ENCODE measurements around the gene LHFPL6.

The LHFPL6 gene

DNA sequence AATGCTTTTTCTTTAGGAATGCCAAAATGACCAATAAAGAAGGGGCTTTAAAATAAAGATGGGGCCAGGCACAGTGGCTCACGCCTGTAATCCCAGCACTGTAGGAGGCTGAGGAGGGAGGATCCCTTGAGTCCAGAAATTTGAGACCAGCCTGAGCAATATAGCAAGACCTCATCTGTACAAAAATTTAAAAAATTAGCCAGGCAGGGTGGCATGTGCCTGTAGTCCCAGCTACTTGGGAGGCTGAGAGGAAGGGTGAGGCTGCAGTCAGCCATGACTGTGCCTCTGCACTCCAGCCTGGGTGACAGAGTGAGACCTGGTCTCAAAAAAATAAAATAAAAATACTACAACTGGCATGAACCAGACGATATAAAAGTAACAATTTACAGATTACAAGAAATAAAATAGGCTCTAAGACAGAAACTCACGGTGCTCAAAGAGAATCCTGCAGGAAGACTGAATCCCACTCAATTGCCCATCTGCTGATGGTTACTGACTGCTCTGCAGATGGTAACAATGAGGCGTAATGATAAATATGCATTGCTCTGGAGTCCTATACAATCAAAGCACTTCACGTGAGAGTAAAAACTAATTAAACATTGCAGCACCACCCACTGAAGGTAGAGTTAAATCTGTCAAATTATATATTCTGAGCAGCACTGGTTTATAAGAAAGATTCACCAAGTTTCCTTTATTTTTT, 93.2 kb downstream of the LHFPL6 start:
- DNase-seq: no peak

DNA sequence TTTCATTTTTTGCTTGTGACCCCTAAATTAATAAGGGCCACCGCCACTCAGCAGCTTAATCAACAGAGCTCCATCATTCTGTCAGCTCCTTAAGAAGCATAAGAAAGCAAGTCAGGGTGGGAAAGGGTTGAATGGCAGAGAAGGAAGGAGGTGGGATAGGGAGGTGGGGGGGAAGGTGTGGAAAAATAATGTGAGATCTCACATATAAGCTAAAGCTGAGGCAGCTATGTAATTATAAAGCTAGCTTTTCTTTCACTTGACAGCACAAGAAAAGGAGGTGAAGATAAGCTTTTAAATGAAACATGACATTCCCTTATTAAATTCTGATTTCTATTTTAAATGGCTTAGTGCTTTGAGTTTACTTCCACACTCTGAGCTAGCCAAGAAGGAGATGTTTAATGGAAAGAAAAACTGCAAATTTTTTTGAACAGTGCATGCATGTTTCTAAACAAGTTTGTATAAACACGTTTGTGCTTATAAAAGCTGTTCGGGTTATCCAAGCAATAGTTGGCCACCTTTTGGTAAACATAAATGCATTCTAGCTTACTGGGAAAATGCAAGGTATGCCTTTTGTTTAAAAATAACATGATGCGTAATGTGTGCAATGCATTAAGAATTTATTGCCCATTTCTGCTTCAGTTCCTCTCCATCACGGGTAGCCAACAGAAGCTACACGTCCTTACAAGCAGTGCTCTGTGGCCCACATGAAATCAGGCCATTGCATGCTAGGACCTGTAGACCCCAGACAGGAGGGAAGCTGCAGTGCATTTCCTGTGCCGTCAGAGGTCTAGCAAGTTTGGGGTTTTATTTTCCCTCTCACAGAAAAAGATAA, 96.2 kb downstream of the LHFPL6 start:
- DNase-seq: no peak

DNA sequence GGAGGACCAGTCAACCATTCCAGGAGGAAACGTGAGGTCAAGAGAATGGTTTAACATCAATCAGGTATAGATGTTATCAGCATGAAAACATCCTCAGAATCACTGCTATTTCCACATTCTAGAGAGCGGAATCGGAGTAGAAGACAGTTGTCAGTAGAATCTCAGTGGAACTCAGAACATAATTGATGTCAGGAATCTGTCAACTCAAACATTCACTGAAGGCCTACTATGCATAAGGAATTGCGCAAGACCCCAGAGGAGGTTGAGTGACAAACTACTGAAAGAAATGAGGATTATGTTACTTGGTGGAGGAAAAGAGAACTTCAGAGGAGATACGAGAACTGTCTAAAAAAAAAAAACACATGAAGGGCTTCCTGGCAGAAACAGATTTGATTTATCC, 97.8 kb downstream of the LHFPL6 start:
- DNase-seq: no peak

DNA sequence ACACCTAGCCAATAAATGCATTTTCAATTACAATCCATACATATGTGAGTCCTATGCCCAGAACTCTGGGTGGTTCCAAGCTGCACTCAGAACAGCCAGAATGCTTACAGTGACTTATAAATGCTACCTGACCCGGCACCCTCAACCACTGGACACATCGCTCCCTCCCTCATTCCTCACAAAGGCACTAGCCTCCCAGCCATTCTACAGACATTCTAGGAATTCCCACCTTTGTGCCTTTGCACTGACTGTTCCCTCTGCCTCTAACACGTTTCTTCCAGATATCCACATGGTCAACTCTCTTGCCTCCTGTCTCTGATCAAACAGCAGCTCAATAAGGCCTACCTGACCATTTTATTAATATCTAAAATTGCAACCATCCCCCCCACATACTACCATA, 99.9 kb downstream of the LHFPL6 start:
- DNase-seq: no peak

DNA sequence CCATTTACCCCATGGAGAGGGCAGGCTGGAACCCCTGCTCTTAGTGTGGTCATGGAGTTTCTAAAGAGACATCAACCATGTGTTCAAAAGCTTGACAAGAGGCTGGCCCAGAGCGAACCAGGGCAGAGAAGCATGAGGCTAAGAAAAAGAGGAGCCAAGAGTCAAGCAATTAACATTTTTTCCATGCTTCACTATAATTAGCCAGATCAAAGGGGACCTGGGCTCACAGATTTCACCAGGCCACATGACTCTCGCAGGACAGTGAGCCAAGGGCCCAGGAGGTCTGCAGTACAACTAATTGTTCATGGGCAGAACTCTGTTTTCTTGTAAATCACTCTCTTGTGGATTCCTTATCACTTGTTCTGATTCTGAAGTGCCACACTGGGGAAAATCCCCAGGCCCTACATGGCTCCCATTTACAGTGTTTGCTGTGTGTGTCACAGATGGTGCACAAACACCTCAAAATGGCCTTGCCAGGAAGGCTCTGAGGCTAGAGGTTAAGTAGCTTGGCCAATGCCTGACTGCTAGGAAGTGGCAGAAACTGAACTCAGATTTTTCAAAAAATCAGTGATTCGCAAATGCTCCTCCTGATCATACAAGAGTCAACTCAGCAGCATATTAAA, 101.2 kb downstream of the LHFPL6 start:
- no peak for DNase-seq

DNA sequence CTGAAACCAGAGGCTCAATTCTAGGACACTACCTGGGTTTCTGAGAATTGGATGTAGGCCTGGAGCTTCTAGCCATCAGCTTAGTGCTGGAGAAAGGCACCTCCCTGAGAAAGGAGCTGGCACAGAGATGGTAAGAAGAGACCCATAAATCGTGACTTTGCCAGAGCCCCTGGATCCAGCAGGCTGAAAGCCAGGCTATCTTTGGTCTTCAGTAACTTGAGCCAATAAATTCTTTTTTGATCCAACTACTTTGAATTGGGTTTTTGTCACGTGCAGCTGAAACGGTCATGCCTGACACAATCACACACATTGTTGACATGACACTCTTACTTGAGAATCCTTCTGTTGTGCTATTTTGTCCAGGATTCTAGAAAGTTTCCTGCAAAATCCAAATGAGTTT, 103.4 kb downstream of the LHFPL6 start:
- no peak for DNase-seq

DNA sequence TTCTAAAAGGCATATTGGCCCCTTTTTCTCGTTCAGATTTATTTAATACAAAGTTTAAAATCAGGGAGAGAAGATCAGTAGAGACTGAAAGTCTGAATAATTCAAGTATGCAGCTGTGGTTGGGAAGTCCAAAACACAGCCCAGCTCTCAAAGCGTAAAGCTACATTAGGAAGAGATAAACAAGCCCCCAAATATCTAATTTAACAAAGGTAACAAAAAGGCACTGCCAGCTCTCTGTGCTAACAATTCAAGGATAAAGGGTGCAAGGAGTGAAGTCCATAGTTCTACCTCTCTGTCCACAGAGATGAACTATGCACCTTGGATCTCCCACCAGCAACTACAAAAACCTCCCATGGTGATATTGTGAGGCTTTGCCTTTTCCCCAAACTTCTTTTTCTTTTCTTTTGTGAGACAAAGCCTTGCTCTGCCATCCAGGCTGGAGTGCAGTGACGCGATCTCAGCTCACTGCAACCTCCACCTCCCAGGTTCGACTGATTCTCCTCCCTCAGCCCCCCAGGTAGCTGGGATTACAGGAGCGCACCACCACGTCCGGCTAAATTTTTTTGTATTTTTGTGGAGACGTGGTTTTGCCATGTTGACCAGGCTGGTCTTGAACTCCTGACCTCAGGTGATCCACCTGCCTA, 104.4 kb downstream of the LHFPL6 start:
- no peak for DNase-seq

DNA sequence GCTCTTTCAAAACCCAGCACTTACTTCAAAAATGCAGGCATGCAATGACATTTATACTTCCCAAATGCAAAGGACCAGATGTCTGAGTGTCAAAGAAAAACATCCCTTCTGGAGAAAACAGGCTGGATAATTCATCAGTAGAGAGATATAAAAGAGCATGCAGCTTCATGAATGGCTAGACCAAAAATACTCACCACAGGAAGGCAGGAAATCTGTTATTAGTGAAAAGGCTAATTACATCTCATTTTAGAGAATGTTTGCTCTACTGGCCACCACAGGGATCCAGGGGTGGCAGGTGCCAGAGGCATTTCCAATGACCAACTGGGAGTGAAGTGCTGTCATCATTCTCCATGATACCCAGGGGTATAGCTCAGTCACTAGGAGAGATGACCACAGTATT, 106.5 kb downstream of the LHFPL6 start:
- no peak for DNase-seq

DNA sequence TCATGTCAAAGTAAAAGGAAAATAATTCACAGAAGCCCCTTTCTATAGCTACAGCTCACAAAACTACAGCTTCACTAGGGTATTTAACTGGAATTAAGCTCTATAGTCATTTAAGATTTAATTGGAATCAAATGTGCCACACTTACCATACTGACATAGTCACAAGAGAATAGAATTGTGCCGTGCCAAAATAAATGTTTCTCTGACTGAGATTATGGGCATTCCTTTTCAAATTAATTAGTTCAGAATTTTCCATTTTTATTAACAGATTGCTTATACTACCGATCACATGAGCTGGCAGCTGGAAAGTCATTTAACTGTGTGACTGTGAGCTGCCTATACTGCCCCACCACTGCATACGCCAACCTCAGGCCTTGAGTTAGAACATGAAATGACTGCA, 108.4 kb downstream of the LHFPL6 start:
- DNase-seq: no peak

DNA sequence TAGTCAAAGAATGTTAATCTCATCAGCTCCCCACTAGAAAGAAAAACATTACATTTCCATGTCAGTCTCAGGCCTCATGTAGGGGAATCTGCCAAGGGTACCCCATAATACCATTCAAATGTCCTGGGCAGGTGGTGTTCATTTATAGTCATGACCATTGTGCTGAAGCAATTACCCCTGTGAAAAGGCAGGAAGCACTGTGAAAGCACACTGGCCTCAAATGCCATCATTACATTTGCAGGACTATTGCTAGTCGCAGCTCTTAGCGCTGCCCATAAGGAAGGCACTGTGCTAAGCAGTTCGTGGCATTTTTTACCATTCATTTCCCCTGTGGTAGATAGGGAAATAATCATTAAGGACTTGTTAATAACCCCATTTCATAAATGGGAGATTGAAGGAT, 109.0 kb downstream of the LHFPL6 start:
- no peak for DNase-seq

DNA sequence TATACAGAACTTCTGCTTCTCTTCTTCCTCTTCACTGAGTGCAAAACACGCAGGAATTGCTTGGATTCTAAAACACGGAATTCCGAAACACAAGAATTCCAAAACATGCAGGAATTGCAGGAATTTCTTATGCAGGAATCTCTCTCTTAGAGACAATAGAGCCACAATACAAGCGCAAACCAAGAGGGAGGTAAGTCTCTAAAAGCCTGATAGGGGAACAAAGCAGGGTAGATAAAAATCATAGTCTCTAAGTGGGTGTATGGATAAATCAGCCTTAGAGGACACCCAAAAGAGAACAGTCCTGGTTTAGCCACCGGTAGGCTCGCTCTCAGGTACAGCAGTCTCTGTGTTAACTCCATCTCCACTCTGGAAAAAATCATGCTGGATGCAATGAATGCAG, 112.9 kb downstream of the LHFPL6 start:
- no peak for DNase-seq

DNA sequence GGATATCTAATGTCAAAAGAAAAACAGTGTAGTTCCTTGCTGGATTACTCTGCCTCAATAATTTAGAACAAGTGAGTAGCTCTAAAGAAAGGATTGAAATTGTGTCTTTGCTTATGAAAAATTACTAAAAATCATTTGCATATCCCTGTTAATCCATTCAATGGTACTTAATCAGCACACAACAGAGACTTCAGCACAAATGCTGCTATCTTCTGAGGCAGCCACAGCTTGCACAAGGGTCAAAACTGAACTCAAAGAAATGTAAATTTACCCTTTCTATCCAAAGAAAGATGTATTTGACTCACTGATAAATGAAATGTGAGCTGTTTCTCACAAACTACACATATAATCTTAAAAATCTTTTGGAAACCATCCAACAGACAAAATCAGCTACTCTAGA, 116.2 kb downstream of the LHFPL6 start:
- no peak for DNase-seq

DNA sequence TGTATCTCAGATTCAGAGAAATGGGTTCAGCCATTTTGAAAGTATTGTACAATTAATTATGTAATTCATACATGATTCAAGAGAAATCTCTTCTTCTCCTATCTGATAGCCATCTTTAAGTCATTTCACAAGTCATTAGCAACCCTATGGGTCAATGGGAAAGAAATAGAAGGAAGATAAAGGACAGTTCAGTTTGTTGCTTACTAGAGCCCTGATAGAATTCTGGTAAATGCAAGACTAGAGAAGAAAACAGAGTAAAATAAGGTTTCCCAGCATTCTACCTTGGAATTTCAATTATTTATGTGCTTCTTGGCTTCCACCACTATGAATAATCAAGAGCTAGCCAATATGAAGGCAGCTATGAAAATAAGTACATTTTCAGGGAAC, 117.7 kb downstream of the LHFPL6 start:
- no peak for DNase-seq

DNA sequence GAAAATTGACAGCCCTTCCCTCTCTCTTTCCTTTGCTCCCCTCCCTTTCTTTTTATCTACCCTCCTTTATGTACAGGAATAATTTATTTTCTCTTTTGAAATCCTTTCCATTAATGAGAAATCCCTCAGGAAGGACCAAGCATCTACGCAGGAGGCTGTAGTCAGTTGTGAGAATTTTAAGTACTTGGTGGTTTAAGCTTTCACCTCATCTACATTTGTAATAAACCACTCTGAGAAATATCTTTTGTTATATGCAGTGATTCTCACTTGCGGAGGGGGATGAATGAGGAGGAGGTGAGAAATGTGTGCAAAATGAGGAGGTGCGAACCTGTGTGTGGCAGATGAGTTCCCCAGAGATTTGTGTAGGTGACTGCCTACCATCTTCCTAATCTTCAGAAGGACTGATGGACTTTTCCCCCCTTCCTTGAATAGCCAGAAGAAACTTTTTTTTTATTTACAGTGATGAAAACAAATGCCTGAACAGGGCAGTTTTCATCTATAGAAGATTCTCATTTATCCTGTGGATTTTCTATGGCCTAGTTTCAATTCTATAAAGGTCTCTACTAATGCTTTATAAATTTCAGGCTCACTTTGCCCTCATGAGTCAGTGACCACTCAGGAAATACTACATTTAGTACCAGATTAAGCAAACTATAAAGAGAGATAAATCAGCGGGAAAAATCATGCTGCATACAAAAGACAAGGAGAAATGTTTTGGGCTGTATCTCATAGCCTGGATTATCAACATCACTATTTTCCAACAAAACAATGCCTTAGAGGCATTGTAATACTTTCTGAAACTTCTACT, 118.3 kb downstream of the LHFPL6 start:
- no peak for DNase-seq

DNA sequence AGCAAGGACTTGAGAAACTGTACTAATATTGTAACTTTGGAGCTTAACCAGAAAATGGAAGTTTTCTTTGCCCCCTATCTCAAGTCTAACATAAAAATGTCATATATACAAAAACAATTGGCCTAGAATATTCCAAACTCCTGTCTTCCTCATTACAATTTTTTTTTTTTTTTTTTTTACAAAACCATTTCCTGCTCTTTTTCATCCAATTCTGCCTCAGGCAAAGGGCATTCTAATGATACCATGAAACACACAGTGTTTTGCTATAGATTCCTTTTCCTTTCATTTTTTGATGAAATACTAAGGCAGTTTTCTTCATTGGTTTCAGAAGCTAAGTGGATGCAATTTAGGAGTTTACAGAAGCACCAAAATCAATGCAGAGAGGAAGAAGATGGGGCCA, 119.7 kb downstream of the LHFPL6 start:
- no peak for DNase-seq

DNA sequence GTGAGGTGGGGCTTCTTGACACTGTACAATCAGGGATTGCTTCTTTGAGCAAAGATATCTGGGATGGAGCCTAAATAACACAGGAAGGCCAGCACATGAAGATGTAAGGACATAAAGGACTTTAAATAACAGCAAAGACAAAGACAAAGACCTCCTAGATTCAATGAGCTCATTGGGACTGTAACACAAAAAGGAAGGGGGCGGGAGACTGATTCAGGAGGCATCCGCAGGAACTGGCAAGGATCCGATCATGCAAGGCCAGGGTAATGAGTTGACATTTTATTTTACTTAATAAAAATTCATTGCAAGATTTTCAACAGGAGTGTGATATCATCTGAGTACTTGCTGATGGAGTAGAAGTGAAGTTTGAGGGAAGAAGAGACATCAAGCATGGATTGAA, 121.5 kb downstream of the LHFPL6 start:
- no peak for DNase-seq

DNA sequence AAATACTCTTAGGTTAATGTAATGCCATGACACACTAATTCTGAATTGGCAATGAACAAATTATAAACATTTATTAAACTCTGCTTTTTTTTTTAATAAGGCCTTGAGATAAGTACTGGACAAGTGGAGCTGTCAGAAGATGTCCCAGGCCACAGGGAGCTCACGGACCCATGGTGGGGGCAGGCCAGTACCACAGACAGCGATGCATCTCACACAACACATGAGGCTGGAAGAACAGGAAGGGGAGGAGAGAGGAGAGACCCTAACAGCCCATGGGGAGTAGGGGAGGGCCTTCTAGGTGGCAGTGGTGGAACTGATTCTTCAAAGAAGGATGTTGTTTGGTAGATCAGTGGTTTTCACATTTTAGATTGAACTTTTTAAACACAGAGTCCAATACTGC, 128.4 kb downstream of the LHFPL6 start:
- DNase-seq: no peak

DNA sequence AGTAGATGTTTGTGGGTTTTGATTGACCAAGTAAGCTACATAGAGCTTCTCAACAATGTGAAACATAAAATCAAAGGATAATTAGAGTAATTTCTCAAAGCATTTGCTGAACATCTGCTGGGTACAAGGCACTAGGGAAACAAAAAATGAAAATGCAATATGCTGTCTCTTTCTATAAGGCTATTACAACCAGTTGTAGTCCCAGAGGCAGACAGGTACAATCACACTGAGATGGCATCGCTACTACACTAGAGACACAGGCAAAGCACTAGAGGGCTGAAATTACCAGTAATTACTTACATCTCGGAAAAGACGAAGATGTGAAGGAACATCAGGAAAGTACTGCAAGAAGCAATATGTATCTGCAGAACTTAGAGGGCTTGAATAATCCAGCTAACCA, 133.3 kb downstream of the LHFPL6 start:
- no peak for DNase-seq

DNA sequence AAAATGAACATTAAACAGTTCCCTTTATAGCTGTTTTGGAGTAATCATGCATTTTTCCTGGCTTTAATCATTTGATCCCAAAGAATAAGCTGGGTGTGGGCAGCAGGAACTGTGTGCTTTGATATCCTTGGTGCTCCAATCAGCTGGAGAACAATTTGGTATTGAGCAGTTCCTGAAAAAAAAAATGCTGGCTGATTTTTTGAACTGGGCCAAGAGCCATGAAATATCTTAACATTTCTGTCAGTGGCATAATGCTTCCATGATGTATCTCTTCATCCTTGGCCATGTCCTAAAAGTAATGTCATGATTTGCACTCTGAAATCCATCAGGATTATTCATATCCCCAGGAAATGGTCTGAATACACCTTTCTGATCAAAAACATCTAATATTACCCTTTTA, 134.7 kb downstream of the LHFPL6 start:
- no peak for DNase-seq

DNA sequence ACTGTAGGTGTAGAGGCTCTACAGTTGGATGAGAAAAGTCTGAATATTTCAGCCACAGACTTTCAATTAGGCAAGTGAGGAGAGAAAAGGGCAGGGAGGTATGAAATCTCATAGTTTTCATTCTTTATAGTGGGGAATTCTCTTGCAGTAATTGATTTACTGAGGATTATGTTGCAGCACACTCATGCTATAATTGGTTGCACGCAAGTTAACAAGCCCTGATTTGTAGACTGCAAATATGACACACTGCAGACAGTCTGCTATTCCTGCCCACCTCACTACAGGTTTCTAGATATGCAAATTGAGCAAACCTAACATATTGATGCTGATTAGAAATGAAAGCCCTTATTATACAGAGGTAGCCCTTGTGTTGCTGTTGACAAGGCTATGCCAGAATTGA, 139.4 kb downstream of the LHFPL6 start:
- no peak for DNase-seq

DNA sequence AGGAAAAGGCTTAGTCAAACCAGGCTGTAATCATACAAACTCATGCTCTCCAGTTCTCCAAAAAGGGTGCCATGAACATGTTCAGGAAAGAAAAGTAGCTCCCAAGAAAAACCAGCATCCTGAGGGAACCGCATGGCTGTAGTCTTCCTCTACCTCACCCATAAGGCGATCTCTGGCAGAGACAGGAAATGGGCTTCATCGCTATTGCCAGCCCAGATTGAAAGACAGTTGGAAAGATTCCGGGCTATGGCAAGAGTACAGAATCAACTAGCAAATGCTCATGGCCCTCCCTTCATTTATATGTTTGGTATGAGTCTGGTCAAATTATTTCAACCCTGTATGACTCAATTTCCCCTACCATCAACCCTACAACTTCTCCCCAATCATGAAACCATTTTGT, 140.1 kb downstream of the LHFPL6 start:
- no peak for DNase-seq

DNA sequence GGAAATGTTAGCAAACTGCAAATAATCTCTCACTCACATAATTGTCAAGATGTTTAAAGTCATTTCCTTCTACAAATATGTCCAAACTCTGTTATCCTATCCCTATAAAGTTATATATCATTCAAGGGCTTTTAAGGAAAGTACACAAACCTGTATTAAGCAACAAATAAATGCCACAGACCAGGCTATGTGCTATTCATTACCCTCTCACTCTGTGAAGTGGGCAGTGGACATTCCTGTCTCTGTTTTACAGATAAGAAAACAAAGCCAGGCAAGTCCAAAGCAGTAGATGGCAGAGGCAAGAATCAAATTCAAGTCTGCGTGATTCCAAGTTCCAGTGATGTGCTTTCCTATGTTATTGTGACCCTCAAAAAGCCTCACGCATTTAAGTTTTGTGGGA, 140.6 kb downstream of the LHFPL6 start:
- DNase-seq: no peak

DNA sequence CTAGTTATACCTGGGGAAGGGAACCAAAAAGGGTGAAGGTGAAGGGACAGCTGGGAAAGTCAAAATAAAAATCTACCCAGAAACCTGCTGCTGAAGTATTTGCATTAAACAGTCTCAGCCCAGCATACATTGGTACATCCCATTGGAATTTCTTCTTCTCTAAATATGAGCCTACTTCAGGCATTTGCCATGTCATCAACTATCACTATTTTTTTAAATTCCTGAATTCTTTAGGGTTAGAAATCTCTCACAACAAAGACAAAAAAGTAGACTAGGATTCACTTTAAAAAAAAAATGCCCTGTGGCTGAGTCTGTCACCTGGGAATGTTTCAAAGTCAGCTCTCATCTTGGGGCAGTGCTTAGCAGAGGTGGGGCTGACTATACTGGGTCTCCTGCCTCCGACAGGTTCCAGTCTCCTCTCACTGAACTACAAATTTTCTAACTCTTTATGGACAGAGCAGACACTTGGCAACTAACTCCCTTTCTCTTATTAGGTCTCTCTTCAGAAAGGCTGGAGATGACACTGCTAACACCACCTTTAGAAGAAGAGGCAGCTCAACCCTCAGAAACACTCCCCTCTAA, 141.2 kb downstream of the LHFPL6 start:
- DNase-seq: no peak
